GM19025 (cell line): ENCODE results near the gene SV2A.
"Not testable (repeated sequence)": the region's sequence is repeated elsewhere in the genome, so short reads cannot be mapped to it uniquely, and the experiment has no call there.

Experiments used
- ATAC-seq: cut with Tn5 transposase; IDR thresholded peaks from one replicate; pipeline ENCODE4 v1.9.1; 2021; ENCODE audit warnings: mild to moderate bottlenecking, low read depth, moderate library complexity; ENCODE audit not compliant: unreplicated experiment

The SV2A gene

GRCh38 chr1:149917571-149918144 is at the start of gene SV2A:
Gene SV2A (minus strand): TSS chr1:149917844. CDS start chr1:149913840, 4,004 bp downstream.
- ATAC-seq, result no peak

- ATAC-seq, result no peak
Measured at GRCh38 chr1:149967041-149967440, 49.4 kb upstream of the SV2A start.

GRCh38 chr1:149966405-149966804 is 48.8 kb upstream of the SV2A start:
- ATAC-seq, result no peak

- no peak for ATAC-seq
Measured at GRCh38 chr1:149965440-149965839, 47.8 kb upstream of the SV2A start.

- no peak for ATAC-seq
Measured at GRCh38 chr1:149963358-149963757, 45.7 kb upstream of the SV2A start.

GRCh38 chr1:149962736-149963135 is 45.1 kb upstream of the SV2A start:
- no peak for ATAC-seq

- ATAC-seq, result no peak
Measured at GRCh38 chr1:149962039-149962647, 44.5 kb upstream of the SV2A start.

GRCh38 chr1:149957548-149957947 is 39.9 kb upstream of the SV2A start:
- ATAC-seq, result not testable (repeated sequence)

- ATAC-seq, result no peak
Measured at GRCh38 chr1:149949911-149950310, 32.3 kb upstream of the SV2A start.

GRCh38 chr1:149945206-149945605 is 27.6 kb upstream of the SV2A start:
- ATAC-seq, result no peak

GRCh38 chr1:149942885-149943284 is 25.2 kb upstream of the SV2A start:
- ATAC-seq, result no peak

- ATAC-seq, result no peak
Measured at GRCh38 chr1:149942207-149942606, 24.6 kb upstream of the SV2A start.

GRCh38 chr1:149940427-149940826 is 22.8 kb upstream of the SV2A start:
- no peak for ATAC-seq

- ATAC-seq, result not testable (repeated sequence)
Measured at GRCh38 chr1:149938668-149939003, 21.0 kb upstream of the SV2A start.

GRCh38 chr1:149937759-149938158 is 20.1 kb upstream of the SV2A start:
- ATAC-seq, result no peak

- no peak for ATAC-seq
Measured at GRCh38 chr1:149936992-149937705, 19.5 kb upstream of the SV2A start.

GRCh38 chr1:149936170-149936991 is 18.7 kb upstream of the SV2A start, which contains the start of gene MTMR11:
Gene MTMR11 (minus strand): TSS chr1:149936879. CDS start chr1:149936647, 232 bp downstream.
- ATAC-seq, result no peak

GRCh38 chr1:149934356-149934755 is 16.7 kb upstream of the SV2A start:
- ATAC-seq, result no peak

GRCh38 chr1:149933208-149933607 is 15.6 kb upstream of the SV2A start:
- ATAC-seq, result no peak

GRCh38 chr1:149932474-149932873 is 14.8 kb upstream of the SV2A start:
- ATAC-seq, result no peak

GRCh38 chr1:149931212-149931790 is 13.7 kb upstream of the SV2A start:
- no peak for ATAC-seq
